Measurements from ENCODE around the gene SPATA18. TPM values are rescaled to one million over a fixed set of nuclear protein-coding genes. Genes with fewer than 3 reads are reported as not detected.

SPATA18 gene
- total and polyA plus RNA-seq, 11 donors = 0.23 to 5.7 (median 1.7) TPM

- no peak for TF ChIP-seq POLR2A (IDR thresholded peaks at IDR 0.05)
- no peak for TF ChIP-seq CTCF (IDR thresholded peaks at IDR 0.05)
- Histone ChIP-seq H3K36me3 (peaks cover 0 to 12% (median 4%) of the 10 kb centered on the region in 9 donors), H3K4me3 (no peak overlapping the region), H3K27ac (no peak overlapping the region), H3K27me3 (no peaks in the 10 kb centered on the region), H3K4me1 (no peaks in the 10 kb centered on the region), H3K9me3 (peaks cover 0 to 13% (median 0%) of the 10 kb centered on the region in 12 donors)
- intact Hi-C loops (cut with DNase I) = no loop called here
- ATAC-seq = no peak
- 97 to 99% (median 98%) methylated on average over 4 of the region's 4 CpGs for WGBS, 4 donors
- DNase-seq = no peak
Measured at GRCh38 chr4:52006887-52007286, 44.2 kb upstream of the SPATA18 start.

- H3K27ac ChIP-seq = no peak overlapping the region
- DNase-seq (no peak), ATAC-seq (no peak)
- H3K4me3 ChIP-seq = no peak overlapping the region
- intact Hi-C loops (cut with DNase I) = no loop called here
- peaks cover 0 to 13% (median 0%) of the 10 kb centered on the region in 12 donors for H3K9me3 ChIP-seq
- H3K27me3 ChIP-seq = no peaks in the 10 kb centered on the region
- no peak for TF ChIP-seq POLR2A (IDR thresholded peaks at IDR 0.05)
- no peak for TF ChIP-seq CTCF (IDR thresholded peaks at IDR 0.05)
- peaks cover 0 to 41% (median 4%) of the 10 kb centered on the region in 9 donors for H3K36me3 ChIP-seq
- peaks cover 0 to 6% (median 0%) of the 10 kb centered on the region in 12 donors for H3K4me1 ChIP-seq
- 96 to 97% (median 97%) methylated on average over 2 of the region's 2 CpGs for WGBS, 4 donors
Measured at GRCh38 chr4:52010986-52011385, 40.1 kb upstream of the SPATA18 start.

- Histone ChIP-seq H3K36me3 (peaks cover 0 to 51% (median 11%) of the 10 kb centered on the region in 9 donors), H3K4me3 (no peak overlapping the region), H3K27ac (no peak overlapping the region), H3K9me3 (peaks cover 0 to 13% (median 0%) of the 10 kb centered on the region in 12 donors), H3K27me3 (no peaks in the 10 kb centered on the region), H3K4me1 (peaks cover 0 to 6% (median 0%) of the 10 kb centered on the region in 12 donors)
- intact Hi-C loops (cut with DNase I) = no loop called here
- DNase-seq = no peak
- WGBS, 4 donors = 90 to 97% (median 93%) methylated on average over 1 of the region's 1 CpG
- no peak for ATAC-seq
- TF ChIP-seq POLR2A (IDR thresholded peaks at IDR 0.05) = no peak
Measured at GRCh38 chr4:52012651-52013050, 38.5 kb upstream of the SPATA18 start.

- DNase-seq (no peak), ATAC-seq (no peak)
- Histone ChIP-seq H3K4me1 (peaks cover 0 to 7% (median 0%) of the 10 kb centered on the region in 12 donors), H3K27ac (no peak overlapping the region), H3K4me3 (no peak overlapping the region), H3K27me3 (no peaks in the 10 kb centered on the region), H3K36me3 (peaks cover 0 to 59% (median 15%) of the 10 kb centered on the region in 9 donors), H3K9me3 (peaks cover 0 to 1% (median 0%) of the 10 kb centered on the region in 12 donors)
- no peak for TF ChIP-seq POLR2A (IDR thresholded peaks at IDR 0.05)
- no peak for TF ChIP-seq CTCF (IDR thresholded peaks at IDR 0.05)
- WGBS, 4 donors = 60 to 80% (median 79%) methylated on average over 1 of the region's 1 CpG
- intact Hi-C loops (cut with DNase I) = no loop called here
Measured at GRCh38 chr4:52014903-52015302, 36.2 kb upstream of the SPATA18 start.

GRCh38 chr4:52015366-52015765 is 35.7 kb upstream of the SPATA18 start:
- H3K4me3 ChIP-seq = no peak overlapping the region
- TF ChIP-seq POLR2A (IDR thresholded peaks at IDR 0.05) (no peak), CTCF (IDR thresholded peaks at IDR 0.05) (peak in 2 of 12 donors; percentile 14 to 15)
- no peaks in the 10 kb centered on the region for H3K9me3 ChIP-seq
- H3K27ac ChIP-seq = no peak overlapping the region
- no peak for DNase-seq
- H3K27me3 ChIP-seq = no peaks in the 10 kb centered on the region
- peaks cover 0 to 63% (median 15%) of the 10 kb centered on the region in 9 donors for H3K36me3 ChIP-seq
- intact Hi-C loops (cut with DNase I) = no loop called here
- 80 to 83% (median 82%) methylated on average over 7 of the region's 7 CpGs for WGBS, 4 donors
- no peak for ATAC-seq
- H3K4me1 ChIP-seq = peaks cover 0 to 12% (median 0%) of the 10 kb centered on the region in 12 donors
